GM19397 (cell line): ENCODE measurements around the gene C1QL3.

Experiments
- ATAC-seq: cut with Tn5 transposase; IDR thresholded peaks from one replicate; pipeline ENCODE4 v1.9.1; 2021; ENCODE audit warnings: mild to moderate bottlenecking, moderate library complexity; ENCODE audit not compliant: unreplicated experiment

The C1QL3 gene

DNA sequence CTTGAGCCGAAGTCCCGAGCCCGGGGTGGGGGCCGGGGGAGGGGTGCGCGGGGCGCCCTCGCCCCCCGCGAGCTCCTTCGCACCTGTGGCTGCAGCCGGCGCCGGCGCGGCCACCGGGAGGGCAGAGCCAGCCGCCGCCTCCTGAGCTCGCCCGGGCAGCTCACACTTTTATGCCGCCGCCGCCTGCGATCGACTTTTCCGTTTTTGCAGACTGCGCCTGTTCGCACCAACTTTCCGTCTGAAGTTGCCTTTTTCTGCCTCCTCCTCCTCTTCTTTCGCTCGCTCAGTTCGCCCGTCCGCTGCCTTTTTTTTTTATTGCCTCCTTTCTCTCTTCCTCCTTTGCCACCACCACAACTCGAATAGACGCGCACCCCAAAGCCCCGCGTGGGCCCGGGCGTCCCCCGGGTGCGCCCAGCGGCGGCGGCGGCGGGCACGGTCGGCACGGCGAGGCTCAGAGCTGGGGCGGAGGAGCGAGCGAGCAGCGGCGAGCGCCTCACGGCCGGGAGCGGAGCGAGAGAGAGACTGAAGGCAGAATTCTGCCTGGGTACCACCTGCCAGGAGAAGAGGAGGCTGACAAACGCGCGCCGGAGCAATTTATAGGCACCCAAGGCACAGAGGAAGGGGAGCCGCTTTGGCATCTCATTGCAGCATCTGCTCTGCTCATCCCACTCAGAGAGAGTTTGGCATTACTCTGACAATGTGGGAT lies at the start of gene C1QL3:
Gene C1QL3, minus strand, starts transcription at position 569 of the 706 bp plus-strand sequence. CDS start 814 bp downstream, outside the sequence.
- peak; percentile 39 for ATAC-seq

DNA sequence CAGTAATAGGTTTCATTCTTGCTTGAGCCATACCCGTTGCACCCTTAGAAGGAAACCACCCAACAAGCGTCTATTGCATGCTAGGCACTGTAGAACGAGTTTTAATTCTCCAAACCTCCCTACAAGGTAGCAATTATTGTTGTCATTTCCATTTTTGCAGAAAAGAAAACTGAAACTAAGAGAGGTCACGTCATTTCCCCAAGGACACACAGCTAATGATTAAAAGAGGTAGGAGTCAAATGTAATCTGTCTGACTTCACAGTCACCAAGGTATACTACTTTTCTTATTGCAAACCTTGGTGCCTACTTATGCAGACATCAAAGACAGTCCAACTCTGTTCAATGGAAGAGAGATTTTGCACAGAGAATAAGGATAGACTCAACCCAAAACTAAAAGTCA lies 49.1 kb upstream of the C1QL3 start:
- peak; percentile 90 for ATAC-seq

DNA sequence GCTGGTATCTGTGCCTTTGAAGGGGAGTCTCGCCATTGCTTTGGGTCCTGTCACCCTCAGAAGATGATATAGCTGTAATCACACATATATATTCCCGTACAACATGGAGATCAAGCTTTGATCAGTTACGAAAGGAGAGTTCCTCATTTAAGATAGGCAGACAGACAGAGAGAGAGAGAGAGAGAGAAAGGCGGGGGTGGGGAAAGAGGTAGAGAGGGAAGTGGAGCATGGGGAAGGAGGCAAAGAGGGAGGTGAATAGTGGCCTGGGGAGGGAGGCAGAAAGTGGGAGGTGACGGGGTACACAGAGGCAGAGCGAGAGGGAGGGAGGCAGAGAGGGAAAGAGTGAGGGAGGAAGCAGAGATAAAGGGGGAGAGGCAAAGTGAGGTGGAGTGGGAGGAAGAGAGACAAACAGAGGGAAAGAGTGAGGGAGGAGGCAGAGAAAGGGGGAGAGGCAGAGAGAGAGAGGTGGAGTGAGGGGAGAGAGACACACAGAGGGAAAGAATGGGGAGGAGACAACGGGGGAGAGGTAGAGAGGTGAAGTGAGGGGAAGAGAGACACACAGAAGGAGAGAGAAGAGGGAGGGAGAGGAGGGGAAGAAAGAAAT lies 44.6 kb upstream of the C1QL3 start:
- ATAC-seq = no peak

DNA sequence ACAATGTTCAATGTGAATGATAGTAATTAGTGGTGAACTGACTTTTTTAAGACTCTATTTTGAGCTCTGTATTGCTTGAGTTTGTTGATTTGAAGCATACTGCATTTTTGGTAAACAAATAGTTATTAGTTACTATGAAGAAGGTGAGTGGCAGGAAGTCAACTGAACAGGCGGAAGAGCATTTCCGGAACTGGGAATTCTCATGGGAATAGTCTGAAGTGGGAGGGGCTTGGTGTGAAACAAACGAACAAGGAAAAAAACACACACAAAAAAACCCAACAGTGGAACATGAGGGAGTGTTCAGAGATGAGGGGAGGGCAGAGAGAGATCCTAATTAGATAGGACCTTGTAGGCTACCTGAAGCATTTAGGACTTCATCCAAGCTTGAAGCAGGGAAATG lies 43.9 kb upstream of the C1QL3 start:
- no peak for ATAC-seq

DNA sequence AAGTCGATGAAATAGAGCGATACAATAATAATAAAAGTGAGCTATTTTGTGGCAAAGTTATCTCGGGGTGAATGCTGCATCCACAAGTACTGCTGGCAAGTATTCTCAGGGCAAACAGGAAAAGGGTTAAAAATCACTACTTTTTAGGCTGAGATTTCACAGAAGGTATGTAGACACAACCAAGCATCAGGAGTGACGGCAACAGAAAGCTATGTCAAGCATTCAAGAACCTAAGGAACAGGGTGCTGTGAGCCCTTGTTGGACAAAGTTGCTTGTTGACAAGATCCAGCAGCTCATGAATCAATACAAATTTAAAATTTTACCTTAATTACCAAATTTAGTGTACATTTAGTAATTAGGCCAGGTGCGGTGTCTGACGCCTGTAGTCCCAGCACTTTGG lies 41.2 kb upstream of the C1QL3 start:
- no peak for ATAC-seq

DNA sequence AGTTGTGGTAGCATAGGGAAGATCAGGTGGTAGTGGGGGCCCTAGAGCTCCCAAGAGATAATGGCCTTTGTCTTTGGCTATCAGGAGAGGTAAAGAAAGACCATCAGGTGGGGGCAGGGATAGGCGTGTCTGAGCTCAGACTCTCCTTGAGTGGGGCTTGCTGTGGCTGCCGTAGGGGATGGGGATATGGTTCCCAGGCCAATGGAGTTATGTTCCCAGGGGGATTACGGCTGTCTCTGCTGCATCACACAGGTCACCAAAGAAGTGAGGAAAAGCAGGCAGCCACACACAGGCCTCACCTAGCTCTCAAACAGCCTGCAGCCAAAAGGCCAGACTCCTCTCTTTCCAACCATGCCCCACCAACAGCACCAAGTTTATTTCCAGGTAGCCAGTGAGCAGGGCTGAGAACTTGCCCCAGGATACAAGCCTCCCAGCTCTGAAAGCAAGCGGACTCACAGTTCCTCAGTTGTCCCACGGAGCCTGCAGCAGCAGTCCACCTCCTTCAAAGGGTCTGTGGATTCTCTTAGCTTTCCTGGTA lies 37.6 kb upstream of the C1QL3 start:
- no peak for ATAC-seq

DNA sequence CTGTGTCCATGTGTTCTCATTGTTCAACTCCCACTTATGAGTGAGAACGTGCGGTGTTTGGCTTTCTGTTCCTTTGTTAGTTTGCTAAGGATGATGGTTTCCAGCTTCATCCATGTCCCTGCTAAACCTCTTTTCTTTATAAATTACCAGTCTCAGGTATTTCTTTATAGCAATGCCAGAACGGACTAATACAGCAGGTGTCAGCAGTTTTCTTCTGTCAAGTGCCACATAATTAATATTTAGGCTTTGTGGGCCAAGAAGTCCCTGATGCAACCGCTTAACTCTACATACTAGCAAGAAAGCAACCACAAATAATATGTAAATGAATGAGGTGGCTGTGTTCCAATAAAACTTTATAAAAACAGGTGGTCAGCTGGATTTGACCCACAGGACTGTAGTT lies 26.3 kb upstream of the C1QL3 start:
- ATAC-seq = no peak

DNA sequence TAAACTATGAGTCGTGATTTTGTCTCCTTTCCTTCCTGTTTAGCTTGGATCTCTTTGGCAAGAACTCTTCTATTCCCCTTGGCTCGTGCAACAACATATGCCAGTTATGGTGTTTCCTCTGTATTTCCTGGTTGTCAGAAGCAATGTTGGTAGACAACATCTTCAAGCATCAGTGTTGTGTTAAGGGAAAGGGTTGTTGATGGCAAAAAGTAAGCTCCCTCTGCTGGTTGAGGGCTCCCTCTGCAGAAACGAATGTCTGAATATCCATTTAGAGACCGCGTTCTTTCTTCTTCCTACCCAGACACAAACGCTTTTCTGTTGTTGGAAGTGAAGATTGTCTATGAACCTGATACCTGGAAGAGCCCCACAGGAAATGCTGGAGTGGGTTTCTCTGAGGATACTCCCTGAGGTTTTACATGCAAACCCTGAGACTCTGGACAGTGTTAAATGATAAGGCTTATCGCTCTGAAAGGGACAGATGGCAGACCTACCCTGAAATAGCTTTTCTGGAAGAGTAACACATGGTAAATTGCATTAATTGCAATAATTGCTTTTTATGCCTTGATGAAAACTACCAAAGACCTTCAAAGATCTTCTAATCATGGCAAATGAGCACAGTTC lies 23.5 kb upstream of the C1QL3 start:
- no peak for ATAC-seq

DNA sequence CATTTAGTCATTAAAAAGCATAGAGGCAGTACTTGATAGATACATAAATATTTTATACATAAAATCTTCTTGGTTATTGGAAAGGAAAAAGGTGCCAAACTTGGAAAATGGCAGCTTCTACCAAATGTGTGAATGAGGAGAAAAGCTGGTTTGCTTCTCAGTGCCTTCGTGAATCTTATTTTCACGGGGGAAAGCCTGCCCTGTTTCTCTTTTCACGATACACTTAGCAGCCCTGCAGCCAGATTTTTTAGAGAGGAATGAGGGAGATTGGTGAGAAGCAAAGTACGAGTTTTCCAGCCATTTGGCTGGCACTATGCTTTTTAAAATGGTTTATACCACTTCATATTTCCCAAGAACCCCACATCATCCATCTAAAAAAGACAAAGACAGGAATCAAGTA lies 22.9 kb upstream of the C1QL3 start:
- no peak for ATAC-seq

DNA sequence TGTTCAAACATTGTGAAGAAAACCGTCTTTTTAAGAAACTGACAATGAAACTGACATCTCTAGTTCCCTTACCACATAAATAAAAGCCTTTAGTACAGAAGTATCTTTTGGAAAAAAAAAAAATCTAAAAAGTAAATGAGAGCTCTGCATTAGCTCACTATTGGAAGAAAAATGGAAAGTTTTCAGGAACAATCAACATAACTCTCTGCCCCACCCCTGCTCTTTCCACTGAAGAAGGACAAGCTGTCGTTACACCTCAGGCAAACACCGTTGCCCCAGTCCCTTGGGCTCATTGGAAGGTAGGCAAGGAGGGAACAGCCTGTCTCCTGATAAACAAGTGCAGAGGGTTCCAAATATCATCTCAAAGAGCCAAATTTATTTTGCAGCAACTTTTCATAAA lies 22.4 kb upstream of the C1QL3 start:
- ATAC-seq = no peak

DNA sequence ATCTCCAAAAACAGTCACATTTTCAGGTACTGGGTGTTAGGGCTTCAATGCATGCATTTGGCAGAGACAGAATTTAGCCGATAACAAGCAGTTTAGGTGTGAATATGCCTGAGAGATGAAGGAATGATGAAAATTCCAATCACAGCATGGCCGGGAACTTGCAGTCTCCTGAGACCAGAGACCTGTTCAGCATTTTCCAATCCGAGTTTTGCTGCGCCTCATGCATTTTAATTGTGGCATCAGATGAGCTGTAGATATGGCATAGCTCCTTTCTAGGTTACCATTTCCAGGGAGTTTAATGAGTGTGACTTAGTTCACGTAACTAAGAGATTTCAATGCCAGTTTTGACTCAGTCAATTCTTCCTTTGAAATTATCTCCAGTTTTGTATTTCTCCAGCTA lies 14.5 kb upstream of the C1QL3 start:
- no peak for ATAC-seq

DNA sequence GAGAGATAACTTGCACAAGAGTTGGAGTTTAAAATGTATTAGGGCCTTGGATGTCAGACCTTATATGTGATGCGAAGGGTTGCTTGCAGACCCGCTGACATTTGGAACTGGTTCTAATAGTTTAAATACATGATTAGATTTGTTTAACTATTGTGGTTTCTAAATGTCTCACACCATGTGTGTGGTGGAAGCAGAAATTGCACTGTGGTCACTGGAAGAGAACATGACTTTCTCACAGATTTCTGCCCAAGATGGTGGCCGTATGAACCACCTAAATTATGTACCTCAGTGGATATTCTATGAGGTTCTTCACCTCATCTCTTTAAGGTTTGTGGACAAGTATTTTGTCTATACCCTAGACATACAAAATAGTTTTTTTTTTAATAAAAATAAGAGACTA lies 8.2 kb upstream of the C1QL3 start:
- ATAC-seq = no peak

DNA sequence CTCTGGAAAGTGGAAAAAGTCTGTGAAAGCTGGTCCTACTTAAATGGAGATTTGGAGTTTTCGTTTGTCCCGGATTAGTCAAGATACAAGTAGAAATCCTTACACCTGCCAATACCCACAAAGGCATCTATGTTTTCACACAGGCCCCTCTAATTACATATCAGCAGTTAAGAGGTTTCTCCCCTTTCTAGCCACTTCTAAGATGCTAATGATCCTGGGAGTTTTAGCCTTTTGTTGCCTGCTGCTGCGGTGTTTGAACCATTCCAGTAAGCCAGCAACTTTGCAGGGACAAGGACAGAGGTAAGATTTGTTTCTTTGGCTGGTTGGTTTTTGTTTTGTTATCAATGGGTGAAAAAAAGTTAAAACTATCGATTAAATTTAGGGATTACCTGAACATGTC lies 5.8 kb upstream of the C1QL3 start:
- ATAC-seq = no peak

DNA sequence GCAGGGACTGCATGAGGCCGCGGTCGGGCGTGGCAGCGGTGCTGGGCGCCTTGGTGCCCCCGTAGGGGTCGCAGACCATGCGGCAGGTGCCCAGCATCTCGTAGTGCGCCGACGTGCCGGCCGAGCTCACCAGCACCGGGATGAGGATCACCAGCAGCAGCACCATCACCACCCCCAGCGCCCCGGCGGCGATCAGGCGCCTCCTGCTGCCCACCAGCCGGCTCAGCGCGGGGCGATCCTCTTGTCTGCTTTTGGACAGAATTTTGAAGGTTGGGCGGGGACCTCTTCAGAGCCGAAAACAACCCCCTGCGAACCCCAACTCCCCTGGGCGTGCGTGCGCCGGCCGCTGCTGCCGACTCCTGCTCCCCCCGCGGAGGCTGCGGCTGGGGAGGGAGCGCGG lies 779 bp downstream of the C1QL3 start:
- ATAC-seq = peak; percentile 63

DNA sequence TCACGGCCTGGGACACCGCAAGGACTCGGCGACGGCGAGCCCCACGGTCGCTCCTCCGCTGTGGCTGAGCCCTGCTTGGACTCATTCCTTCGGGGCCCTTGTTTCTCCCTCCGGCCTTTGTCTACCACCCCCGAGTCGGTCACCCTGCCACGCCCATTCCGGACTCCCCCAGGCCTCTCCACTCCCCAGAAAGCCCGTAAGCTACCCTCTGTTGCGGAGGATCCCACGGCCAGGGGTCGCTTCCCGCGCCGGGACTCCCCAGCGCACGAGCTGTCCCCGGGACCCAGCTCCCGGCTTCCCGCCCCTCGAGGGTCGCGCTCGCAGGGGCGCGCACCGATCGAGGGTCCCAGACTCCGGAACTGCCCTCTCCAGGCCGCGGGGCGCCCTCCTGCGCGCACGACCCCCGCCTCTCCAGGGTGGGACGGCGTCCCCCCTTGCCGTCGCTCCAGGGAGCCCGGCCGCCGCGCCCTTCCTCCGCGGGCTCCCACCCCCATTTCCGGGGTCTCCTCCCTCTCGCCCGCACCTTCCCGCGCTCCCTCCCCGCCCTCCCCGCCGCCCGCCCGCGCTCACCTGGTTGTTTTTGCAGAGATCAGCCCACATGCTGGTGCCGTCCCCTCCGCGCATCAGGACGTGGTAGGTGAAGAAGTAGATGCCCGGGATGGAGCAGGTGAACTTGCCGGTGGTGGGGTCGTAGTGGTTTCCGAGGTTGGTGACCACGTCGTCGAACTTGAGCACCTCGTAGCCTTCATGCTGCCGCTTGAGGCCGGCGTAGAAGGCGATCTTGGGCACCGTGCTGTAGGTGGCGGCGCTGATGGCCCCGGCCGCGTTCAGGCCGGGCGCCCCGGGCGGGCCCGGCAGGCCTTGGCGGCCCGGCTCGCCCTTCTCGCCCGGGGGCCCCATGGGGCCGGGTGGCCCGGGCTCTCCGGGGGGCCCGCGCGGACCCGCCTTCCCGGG lies 1.5 kb downstream of the C1QL3 start:
- ATAC-seq = peak; percentile 17

DNA sequence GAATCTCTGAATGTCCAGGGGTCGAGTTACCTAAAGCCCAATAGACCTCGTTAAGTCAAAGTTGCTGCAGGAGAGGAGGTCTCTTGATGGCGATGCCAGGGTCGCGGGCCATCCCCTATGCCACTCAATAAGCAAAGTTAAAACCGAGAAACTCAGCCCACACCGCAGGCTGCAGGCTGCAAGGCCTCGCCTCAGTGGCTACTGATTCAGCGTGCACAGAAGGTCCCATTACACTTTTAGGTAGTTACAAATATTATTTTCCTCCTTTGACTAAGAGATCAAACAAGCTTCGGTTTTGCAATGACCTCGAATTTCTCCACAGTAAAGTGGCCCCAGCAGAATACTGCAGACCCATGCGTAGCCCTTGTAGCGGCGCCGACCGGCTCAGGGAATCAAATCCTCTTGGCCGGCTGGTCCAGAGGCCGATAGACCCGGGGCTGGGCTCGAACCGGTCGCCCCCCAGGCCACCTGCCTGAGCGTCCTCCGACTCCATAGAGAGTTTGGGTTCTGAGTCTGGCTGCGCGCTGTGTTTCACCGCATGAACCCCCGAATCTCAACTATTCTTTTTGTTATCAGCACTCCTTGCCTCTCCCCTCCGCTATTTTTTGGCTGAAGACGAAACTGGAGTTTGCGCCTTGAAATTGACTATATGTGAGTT lies 2.3 kb downstream of the C1QL3 start:
- ATAC-seq = no peak

DNA sequence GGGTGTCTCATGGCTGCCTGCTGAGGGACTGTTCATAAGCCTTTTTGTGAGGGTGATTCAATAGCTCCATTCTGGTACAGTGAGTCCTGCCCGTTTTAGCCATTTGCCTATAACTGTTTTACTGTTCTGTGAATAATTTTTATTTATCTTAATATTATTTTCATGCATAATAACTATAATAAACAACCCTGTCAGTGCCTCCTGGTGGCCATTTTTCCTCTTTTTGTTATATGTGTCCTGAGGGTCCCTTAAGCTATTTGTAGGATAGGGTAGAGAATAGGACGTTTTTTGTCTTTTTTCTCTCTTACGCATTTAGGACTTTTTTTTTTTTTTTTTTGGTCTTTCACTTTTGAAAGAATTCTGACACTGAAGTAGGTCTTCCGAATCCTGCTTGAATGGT lies 2.9 kb downstream of the C1QL3 start:
- ATAC-seq = no peak

DNA sequence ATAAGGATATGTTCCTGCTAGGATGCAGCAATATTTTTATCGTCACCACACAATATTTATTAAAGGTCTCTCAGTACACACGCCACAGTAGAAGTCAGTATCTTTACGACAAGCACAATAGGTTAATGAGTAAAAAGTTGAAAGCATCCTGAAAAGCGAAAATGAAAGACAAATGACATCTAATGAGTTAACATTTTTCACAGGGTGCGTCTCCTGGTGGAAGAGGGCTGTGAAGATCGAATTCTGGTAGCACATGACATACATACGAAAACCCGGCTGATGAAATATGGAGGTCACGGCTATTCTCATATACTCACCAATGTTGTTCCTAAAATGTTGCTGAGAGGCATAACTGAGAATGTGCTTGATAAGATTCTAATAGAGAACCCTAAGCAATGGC lies 10.8 kb downstream of the C1QL3 start:
- no peak for ATAC-seq

DNA sequence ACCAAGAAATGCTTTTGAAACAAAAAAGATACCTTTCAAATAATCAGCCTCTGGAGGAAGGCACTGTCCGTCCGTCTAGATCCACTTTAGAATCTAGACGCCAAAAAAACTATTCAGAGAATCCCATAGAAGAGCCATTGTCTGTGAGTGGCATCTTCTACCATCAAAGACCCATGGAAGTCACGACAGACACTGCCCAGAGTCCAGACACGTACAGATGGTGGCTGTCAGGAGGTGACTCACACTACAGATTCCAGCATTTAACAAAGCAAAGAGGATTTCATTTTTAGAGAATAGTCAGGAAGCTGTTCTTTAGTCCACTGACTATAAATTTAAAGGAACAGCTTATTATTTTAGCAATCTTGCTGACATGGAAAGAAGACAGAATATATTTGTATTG lies 11.7 kb downstream of the C1QL3 start:
- no peak for ATAC-seq

DNA sequence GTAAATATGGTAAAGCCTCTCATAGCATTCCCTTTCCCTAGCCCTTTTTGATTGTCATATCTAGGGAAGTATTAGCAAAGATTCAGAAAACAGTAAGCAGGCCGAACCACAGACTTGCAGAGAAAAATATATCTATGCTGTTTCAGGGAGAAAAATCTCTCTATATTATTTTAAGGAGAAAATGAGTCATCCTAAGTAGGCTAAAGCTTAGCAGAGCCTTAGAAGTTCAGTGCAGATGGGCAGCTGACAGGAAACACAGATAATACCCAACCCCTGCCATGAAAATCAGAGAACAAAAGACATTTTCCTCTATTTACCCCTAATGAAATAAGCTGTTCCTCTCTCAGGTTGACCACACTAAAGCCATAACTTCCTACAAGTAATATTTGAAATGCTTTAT lies 16.5 kb downstream of the C1QL3 start:
- ATAC-seq = no peak

DNA sequence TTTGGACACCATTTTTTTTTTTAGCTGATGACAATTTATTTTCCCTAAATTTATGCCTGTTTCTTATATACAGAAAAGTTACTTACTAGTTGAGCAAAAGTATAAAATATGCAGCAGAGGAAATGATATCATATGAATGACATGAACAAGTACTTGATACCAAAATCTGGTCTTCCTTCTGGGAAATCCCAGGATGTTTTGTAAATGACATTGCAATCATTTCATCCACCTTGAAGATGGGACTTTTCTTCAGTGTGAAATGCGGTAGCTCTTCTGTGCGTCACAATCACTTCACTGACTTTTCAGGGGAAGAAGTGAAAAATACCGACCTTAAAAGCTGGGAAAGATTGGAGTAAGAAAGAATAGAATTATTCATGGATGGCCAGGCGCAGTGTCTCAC lies 23.8 kb downstream of the C1QL3 start:
- ATAC-seq = no peak
